ENCODE data around the gene AFAP1. TPM values are rescaled to one million over a fixed set of nuclear protein-coding genes. Genes with fewer than 3 reads are reported as not detected.

Gene AFAP1
- total RNA-seq, 1 experiment from 2014 or later = 94.7 TPM

- Histone ChIP-seq H3K4me3 (ENCODE audit: low read depth in 2 of 2, low read length in 2 of 2) (no peak overlapping the region), H3K9me3 (ENCODE audit: control insufficient read depth, insufficient read depth, low read depth, low read length) (no peaks in the 10 kb centered on the region), H3K27ac (ENCODE audit: low read length) (no peak overlapping the region), H3K27me3 (ENCODE audit: control insufficient read depth, insufficient read depth, low read length) (no peaks in the 10 kb centered on the region), H3K4me1 (ENCODE audit: control insufficient read depth, insufficient read depth, low read length) (no peaks in the 10 kb centered on the region), H3K36me3 (ENCODE audit: control insufficient read depth, insufficient read depth, low read length) (no peaks in the 10 kb centered on the region)
- no TSS peak for BruUV-seq (replicated peaks)
- no peak for TF ChIP-seq REST (IDR thresholded peaks at IDR 0.05; ENCODE audit: insufficient read depth in 1 of 2, low read depth in 2 of 2, low read length in 1 of 2)
- TF ChIP-seq SIN3A (IDR thresholded peaks at IDR 0.05; ENCODE audit: borderline replicate concordance, insufficient read depth, low read depth, low read length) = no peak
- TF ChIP-seq, protein P1, sequence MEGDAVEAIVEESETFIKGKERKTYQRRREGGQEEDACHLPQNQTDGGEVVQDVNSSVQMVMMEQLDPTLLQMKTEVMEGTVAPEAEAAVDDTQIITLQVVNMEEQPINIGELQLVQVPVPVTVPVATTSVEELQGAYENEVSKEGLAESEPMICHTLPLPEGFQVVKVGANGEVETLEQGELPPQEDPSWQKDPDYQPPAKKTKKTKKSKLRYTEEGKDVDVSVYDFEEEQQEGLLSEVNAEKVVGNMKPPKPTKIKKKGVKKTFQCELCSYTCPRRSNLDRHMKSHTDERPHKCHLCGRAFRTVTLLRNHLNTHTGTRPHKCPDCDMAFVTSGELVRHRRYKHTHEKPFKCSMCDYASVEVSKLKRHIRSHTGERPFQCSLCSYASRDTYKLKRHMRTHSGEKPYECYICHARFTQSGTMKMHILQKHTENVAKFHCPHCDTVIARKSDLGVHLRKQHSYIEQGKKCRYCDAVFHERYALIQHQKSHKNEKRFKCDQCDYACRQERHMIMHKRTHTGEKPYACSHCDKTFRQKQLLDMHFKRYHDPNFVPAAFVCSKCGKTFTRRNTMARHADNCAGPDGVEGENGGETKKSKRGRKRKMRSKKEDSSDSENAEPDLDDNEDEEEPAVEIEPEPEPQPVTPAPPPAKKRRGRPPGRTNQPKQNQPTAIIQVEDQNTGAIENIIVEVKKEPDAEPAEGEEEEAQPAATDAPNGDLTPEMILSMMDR (IDR thresholded peaks at IDR 0.05) = no peak
- no peak for TF ChIP-seq POLR2AphosphoS5 (IDR thresholded peaks at IDR 0.05; ENCODE audit: low read depth, low read length)
- TF ChIP-seq TCF7L2 (IDR thresholded peaks at IDR 0.05; ENCODE audit: low read depth, low read length) = no peak
- DNase-seq (ENCODE audit: low read depth, low spot score) = no peak
- ChIA-PET CTCF (no interaction called here), POLR2A (no interaction called here)
- intact Hi-C loops (cut with micrococcal nuclease; ENCODE audit: unreplicated experiment) = no loop called here
- in situ Hi-C loops (cut with HindIII; ENCODE audit: low pct_unique_long_range_greater_than_20kb, low sequenced_read_pairs) = no loop called here
- no peak for ATAC-seq
These were observed 196.8 kb downstream of the AFAP1 start for GRCh38 chr4:7742807-7743280.

DNA sequence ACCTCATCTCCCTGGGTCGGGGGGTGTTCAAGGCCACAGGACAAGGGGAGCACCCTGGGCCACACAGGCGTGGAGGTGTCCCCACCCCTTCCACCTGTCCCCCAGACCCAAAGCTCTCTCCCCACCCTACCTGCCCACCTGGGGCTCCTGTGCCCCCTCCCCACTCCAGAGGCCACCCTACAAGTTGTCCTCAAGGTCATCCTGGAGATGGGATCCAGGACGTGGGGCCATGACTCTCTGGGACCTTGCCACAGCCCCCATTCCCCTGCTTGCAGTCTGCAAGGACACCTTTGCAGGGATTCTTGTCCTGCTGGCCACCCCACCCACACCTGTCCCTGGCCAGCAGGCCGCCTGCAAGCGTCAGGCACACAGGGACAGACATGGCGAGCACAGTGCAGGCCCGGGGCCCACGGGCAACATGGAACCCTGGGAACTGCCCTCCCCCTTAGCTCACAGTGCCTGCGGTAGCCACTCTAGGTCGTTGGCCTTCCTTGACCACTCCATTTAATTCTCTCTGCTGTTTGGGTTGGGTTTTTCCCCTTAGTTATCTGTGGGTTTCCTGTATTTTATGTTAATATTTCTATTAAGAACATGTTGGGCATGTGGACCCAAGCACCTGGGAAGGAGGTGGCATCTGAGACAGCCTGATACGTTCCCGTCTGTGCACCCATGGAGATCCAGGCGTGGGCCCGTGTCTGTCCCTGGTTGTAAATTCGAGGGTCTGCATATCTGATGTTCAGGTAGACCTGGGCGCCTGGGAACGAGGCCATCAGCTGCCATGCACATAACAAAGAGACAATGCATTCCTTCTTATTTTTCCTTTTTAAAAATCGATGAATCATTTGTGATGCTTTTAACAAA lies 197.5 kb downstream of the AFAP1 start:
- POLR2A ChIA-PET = no interaction called here
- Histone ChIP-seq H3K4me3 (ENCODE audit: low read depth in 2 of 2, low read length in 2 of 2) (no peak overlapping the region), H3K27ac (ENCODE audit: low read length) (no peak overlapping the region), H3K9me3 (ENCODE audit: control insufficient read depth, insufficient read depth, low read depth, low read length) (no peaks in the 10 kb centered on the region), H3K36me3 (ENCODE audit: control insufficient read depth, insufficient read depth, low read length) (no peaks in the 10 kb centered on the region), H3K27me3 (ENCODE audit: control insufficient read depth, insufficient read depth, low read length) (no peaks in the 10 kb centered on the region), H3K4me1 (ENCODE audit: control insufficient read depth, insufficient read depth, low read length) (no peaks in the 10 kb centered on the region)
- intact Hi-C loops (cut with micrococcal nuclease; ENCODE audit: unreplicated experiment) = no loop called here
- in situ Hi-C loops (cut with HindIII; ENCODE audit: low pct_unique_long_range_greater_than_20kb, low sequenced_read_pairs) = no loop called here
- CTCF ChIA-PET = no interaction called here
- DNase-seq (ENCODE audit: low read depth, low spot score) (no peak), ATAC-seq (no peak)
- no TSS peak for BruUV-seq (replicated peaks)
- TF ChIP-seq POLR2AphosphoS5 (IDR thresholded peaks at IDR 0.05; ENCODE audit: low read depth, low read length) (no peak), TCF7L2 (IDR thresholded peaks at IDR 0.05; ENCODE audit: low read depth, low read length) (no peak), REST (IDR thresholded peaks at IDR 0.05; ENCODE audit: insufficient read depth in 1 of 2, low read depth in 2 of 2, low read length in 1 of 2) (no peak), SIN3A (IDR thresholded peaks at IDR 0.05; ENCODE audit: borderline replicate concordance, insufficient read depth, low read depth, low read length) (no peak)
- TF ChIP-seq, protein P1 (IDR thresholded peaks at IDR 0.05) = no peak
